GM12878 (cell line): Measurements from ENCODE around the gene SIL1. TPM values are rescaled to one million over a fixed set of nuclear protein-coding genes. Genes with fewer than 3 reads are reported as not detected.
A peak's percentile ranks its signal among the peaks of the same experiment; 100 is the strongest.

Experiments
- ATAC-seq: fragments of 200-7000 bp; cut with Tn5 transposase; 3 replicates; pipeline ENCODE4 v1.9.1; 2020; ENCODE audit warnings: mild to moderate bottlenecking, moderate library complexity
- BruUV-seq: library from RNA; stranded (reverse); fragments of 400-500 nt; replicated peaks from 2 replicates; lab custom pipeline; 2021; lab: Mats Ljungman, UMichigan
- CTCF ChIA-PET: fragments of 300-600 bp; sonication (Branson Sonifier 250); formaldehyde crosslinking; extraction: SDS; loops from one replicate; lab custom pipeline; 2021; ENCODE audit warnings: inconsistent platforms; lab: Yijun Ruan, JAX
- POLR2A ChIA-PET: fragments of 350-600 bp; formaldehyde crosslinking; extraction: SDS; loops from one replicate; lab custom pipeline; 2021; ENCODE audit warnings: inconsistent platforms; lab: Charles Lee
- RAD21 ChIA-PET: fragments of 300-600 bp; sonication (Branson Sonifier 250); formaldehyde crosslinking; loops from one replicate; lab custom pipeline; 2023; ENCODE audit warnings: antibody characterized with exemption; ENCODE audit not compliant: unreplicated experiment; lab: Charles Lee
- SMC1A ChIA-PET: fragments of 300-600 bp; sonication (Branson Sonifier 250); formaldehyde crosslinking; loops from one replicate; lab custom pipeline; 2023; ENCODE audit not compliant: unreplicated experiment, uncharacterized antibody; lab: Charles Lee
- DNase-seq: peaks from one replicate; pipeline ENCODE4 v3.0.0-alpha.2; 2011; ENCODE audit warnings: low read depth, low spot score
- FAIRE-seq: peaks from 3 replicates; lab custom pipeline; 2011; peaks lifted over from hg19 to GRCh38; lab: Jason Lieb, UNC
- H2AFZ ChIP-seq: 2 replicates; pipeline ENCODE4 v1.6.0; 2011; ENCODE audit warnings: low read depth, low read length, control low read depth; ENCODE audit not compliant: control insufficient read depth
- H3K27ac ChIP-seq: 2 replicates; pipeline ENCODE4 v1.5.1; 2011; ENCODE audit warnings: control low read depth; ENCODE audit not compliant: control insufficient read depth, insufficient read depth
- H3K27me3 ChIP-seq, 2 experiments: replicated peaks in 1 of 2; 2 replicates each; pipeline versions ENCODE4 v1.6.0 to v1.6.1; 2011; ENCODE audit warnings: low read length in 1 of 2; ENCODE audit not compliant: control insufficient read depth in 2 of 2, insufficient read depth in 2 of 2
- H3K36me3 ChIP-seq, 2 experiments: 2 replicates each; pipeline ENCODE4 v1.5.1; 2011; ENCODE audit warnings: low read length in 1 of 2; ENCODE audit not compliant: control insufficient read depth in 2 of 2, insufficient read depth in 2 of 2
- H3K4me1 ChIP-seq: 2 replicates; pipeline ENCODE4 v1.6.1; 2011; ENCODE audit warnings: mild to moderate bottlenecking, low read length, moderate library complexity, mixed read lengths; ENCODE audit not compliant: control insufficient read depth, insufficient read depth
- H3K4me2 ChIP-seq: 2 replicates; pipeline ENCODE4 v1.6.0; 2011; ENCODE audit warnings: control low read depth; ENCODE audit not compliant: control insufficient read depth, insufficient read depth
- H3K4me3 ChIP-seq: fragments of 200-600 bp; sonication (generic); 2 replicates; pipeline ENCODE4 v1.5.1; 2016
- H3K79me2 ChIP-seq: 2 replicates; pipeline ENCODE4 v1.6.0; 2011; ENCODE audit warnings: low read length; ENCODE audit not compliant: control insufficient read depth, insufficient read depth
- H3K9ac ChIP-seq: 2 replicates; pipeline ENCODE4 v1.8.0; 2011; ENCODE audit warnings: low read length, control low read depth, mixed read lengths; ENCODE audit not compliant: control insufficient read depth, insufficient read depth
- H3K9me3 ChIP-seq: replicated peaks from 3 replicates; pipeline ENCODE4 v1.5.1; 2011; ENCODE audit warnings: mild to moderate bottlenecking, low read length; ENCODE audit not compliant: control insufficient read depth, insufficient read depth
- H4K20me1 ChIP-seq: 2 replicates; pipeline ENCODE4 v1.6.0; 2011; ENCODE audit not compliant: control insufficient read depth, insufficient read depth
- E4F1 ChIP-seq: fragments of 450-650 bp; IDR thresholded peaks from 2 replicates; pipeline ENCODE4 v1.6.1; 2018; ENCODE audit warnings: borderline replicate concordance, mild to moderate bottlenecking; ENCODE audit not compliant: partially characterized antibody
- MEF2A ChIP-seq: IDR thresholded peaks from 2 replicates; pipeline ENCODE4 v1.6.1; 2011; ENCODE audit warnings: low read depth, mild to moderate bottlenecking, low read length, moderate library complexity; ENCODE audit not compliant: insufficient read depth
- PBX3 ChIP-seq: IDR thresholded peaks from 2 replicates; pipeline ENCODE4 v1.6.1; 2011; ENCODE audit warnings: mild to moderate bottlenecking, low read depth, low read length, moderate library complexity; ENCODE audit not compliant: insufficient replicate concordance
- PRDM15 ChIP-seq: fragments of 450-650 bp; formaldehyde crosslinking; IDR thresholded peaks from 2 replicates; pipeline ENCODE4 v1.4.0; 2020; ENCODE audit warnings: mild to moderate bottlenecking, moderate library complexity
- SIN3A ChIP-seq: IDR thresholded peaks from 2 replicates; pipeline ENCODE4 v1.6.1; 2012; ENCODE audit warnings: low read depth, low read length, improper control_type of control experiment
- SPI1 ChIP-seq: IDR thresholded peaks from 2 replicates; pipeline ENCODE4 v1.6.1; 2011; ENCODE audit warnings: low read depth, mild to moderate bottlenecking, low read length, moderate library complexity, borderline replicate concordance; ENCODE audit not compliant: insufficient read depth
- TBL1XR1 ChIP-seq: IDR thresholded peaks from 2 replicates; pipeline ENCODE4 v1.6.1; 2012; ENCODE audit warnings: low read depth, low read length, improper control_type of control experiment
- ZSCAN29 ChIP-seq: fragments of 450-650 bp; IDR thresholded peaks from 2 replicates; pipeline ENCODE4 v1.6.1; 2017; ENCODE audit warnings: mild to moderate bottlenecking, moderate library complexity
- WGBS: methylation state at CpG from one replicate; pipeline ENCODE4 v1.1.6; 2016; ENCODE audit warnings: low lambda C conversion rate; ENCODE audit not compliant: insufficient replicate concordance, insufficient coverage; ENCODE audit errors: missing lambda C conversion rate; 5-methylcytosine and 5-hydroxymethylcytosine counted together
- in situ Hi-C: fragments of 300-500 bp; cut with MboI; formaldehyde crosslinking; loops from 9 replicates; pipeline ENCODE4 v1.14.3; 2018; ENCODE audit warnings: mixed read lengths
- intact Hi-C: fragments of 100-400 bp; cut with micrococcal nuclease; formaldehyde crosslinking; loops from one replicate; pipeline ENCODE4 v1.14.2; 2022; ENCODE audit not compliant: unreplicated experiment
- polyA plus RNA-seq, 11 experiments: library from polyadenylated mRNA; depleted of rRNA in 4 of 11; unstranded in 6 of 11; stranded (reverse) in 5 of 11; fragments of >200 nt; fragmentation: Nextera tagmentation in 4 of 11; fragmentation: Illumina TruSeq in 1 of 11; extraction: Ambion mirVana in 4 of 11; extraction: Trizol in 1 of 11; gene quantifications; 1 replicate in 1 of 11; 2 replicates in 10 of 11; pipeline versions ENCODE4 v1.2.1 to v1.2.3, GENCODE V29; 2011 to 2016; ENCODE audit warnings: inconsistent platforms in 2 of 11, missing spikeins in 2 of 11, low read depth in 1 of 11
- total RNA-seq, 4 experiments: library from RNA; depleted of rRNA in 3 of 4; stranded (reverse); fragments of >200 nt in 3 of 4; fragmentation: Illumina TruSeq in 1 of 4; extraction: Trizol in 1 of 4; gene quantifications; 2 replicates each; pipeline versions ENCODE4 v1.2.1 to v1.2.3, GENCODE V29; 2013 to 2021

SIL1 gene
- total and polyA plus RNA-seq, 10 of the 15 experiments (the other 5 are each of a cell fraction or from before 2014, with no cell fraction given): 4.1 to 49.8 (median 29.4) TPM

- ChIA-PET POLR2A (interaction anchor here (0.6 kb wide), 1 partner anchor 74 kb away, joined by 4 read pairs; no protein-coding TSS in a partner anchor), RAD21 (no interaction called here), SMC1A (interaction anchor here (0.8 kb wide), 1 partner anchor 466 kb away, joined by 3 read pairs; no protein-coding TSS in a partner anchor), CTCF (no interaction called here)
- WGBS: 95% methylated on average over 12 of the region's 12 CpGs
- no peak overlapping the region for H3K27ac ChIP-seq
- no peaks in the 10 kb centered on the region for H3K79me2 ChIP-seq
- no peak overlapping the region for H3K9ac ChIP-seq
- peaks cover 9 to 14% of the 10 kb centered on the region in 2 experiments for H3K36me3 ChIP-seq
- in situ Hi-C loops: no loop called here
- H3K4me2 ChIP-seq: no peak overlapping the region
- no peaks in the 10 kb centered on the region for H3K9me3 ChIP-seq
- intact Hi-C loops: no loop called here
- no peaks in the 10 kb centered on the region for H3K27me3 ChIP-seq
- H3K4me1 ChIP-seq: no peaks in the 10 kb centered on the region
- H3K4me3 ChIP-seq: no peak overlapping the region
- no TSS peak for BruUV-seq
- no peak overlapping the region for H2AFZ ChIP-seq
- no peak for FAIRE-seq
- no peak for DNase-seq
- no peak for TF ChIP-seq TBL1XR1
- no peak for TF ChIP-seq SPI1
- TF ChIP-seq SIN3A: no peak
- ATAC-seq: no peak
- no peaks in the 10 kb centered on the region for H4K20me1 ChIP-seq
Measured at GRCh38 chr5:138925090-138925635, 273.0 kb downstream of the SIL1 start.

GRCh38 chr5:138922494-138922893 is 275.7 kb downstream of the SIL1 start:
- Histone ChIP-seq H3K79me2 (no peaks in the 10 kb centered on the region), H3K9me3 (no peaks in the 10 kb centered on the region), H4K20me1 (no peaks in the 10 kb centered on the region), H3K4me1 (no peaks in the 10 kb centered on the region), H2AFZ (no peak overlapping the region), H3K27ac (no peak overlapping the region), H3K4me3 (no peak overlapping the region), H3K4me2 (no peak overlapping the region), H3K36me3 (peaks cover 9 to 12% of the 10 kb centered on the region in 2 experiments), H3K27me3 (no peaks in the 10 kb centered on the region), H3K9ac (no peak overlapping the region)
- POLR2A ChIA-PET: no interaction called here
- CTCF ChIA-PET: no interaction called here
- BruUV-seq: no TSS peak
- WGBS: 83% methylated on average over 2 of the region's 2 CpGs
- intact Hi-C loops: no loop called here
- RAD21 ChIA-PET: interaction anchor here (1.2 kb wide), 1 partner anchor 40 kb away, joined by 3 read pairs; no protein-coding TSS in a partner anchor
- DNase-seq (no peak), ATAC-seq (peak; percentile 77), FAIRE-seq (no peak)
- in situ Hi-C loops: no loop called here
- SMC1A ChIA-PET: no interaction called here
- TF ChIP-seq MEF2A: no peak
- TF ChIP-seq E4F1: no peak
- no peak for TF ChIP-seq PBX3
- TF ChIP-seq PRDM15: no peak
- no peak for TF ChIP-seq ZSCAN29
